HepG2 (cell line): Measurements from ENCODE around the gene IGFBP7. TPM values are rescaled to one million over a fixed set of nuclear protein-coding genes. Genes with fewer than 3 reads are reported as not detected.

Experiments used
- ATAC-seq: fragments of 200-7000 bp; cut with Tn5 transposase; 3 replicates; pipeline ENCODE4 v1.9.1; 2020; ENCODE audit warnings: mild to moderate bottlenecking, moderate library complexity
- BruUV-seq: library from RNA; stranded (reverse); fragments of 400-500 nt; replicated peaks from 2 replicates; lab custom pipeline; 2021; lab: Mats Ljungman, UMichigan
- CTCF ChIA-PET: fragments of 300-600 bp; formaldehyde crosslinking; extraction: SDS; loops from one replicate; lab custom pipeline; 2021; ENCODE audit warnings: low total read pairs, inconsistent platforms, low intra/inter-chr PET ratio; lab: Yijun Ruan, JAX
- POLR2A ChIA-PET: fragments of 350-600 bp; sonication (Branson Sonifier 250); formaldehyde crosslinking; loops from one replicate; lab custom pipeline; 2020; ENCODE audit warnings: antibody characterized with exemption, inconsistent platforms; lab: Yijun Ruan, JAX
- DNase-seq: peaks from one replicate; pipeline ENCODE4 v3.0.0-alpha.2; 2015; ENCODE audit warnings: low spot score
- FAIRE-seq: peaks from 3 replicates; lab custom pipeline; 2011; peaks lifted over from hg19 to GRCh38; lab: Jason Lieb, UNC
- H2AFZ ChIP-seq: one replicate; pipeline ENCODE4 v1.6.1; 2011; ENCODE audit warnings: low read length, inconsistent platforms
- H3K27ac ChIP-seq: fragments of 300-600 bp; 3 replicates; pipeline ENCODE4 v1.8.0; 2011; ENCODE audit warnings: mixed run types, mild to moderate bottlenecking, mixed read lengths, low read length, inconsistent platforms; ENCODE audit not compliant: insufficient read depth; ENCODE audit errors: extremely low read length
- H3K27me3 ChIP-seq, 2 experiments: fragments of 200-600 bp in 1 of 2; 2 replicates in 1 of 2; 3 replicates in 1 of 2; pipeline versions ENCODE4 v1.6.0 to v1.8.0; 2011; ENCODE audit warnings: low read length in 2 of 2, mild to moderate bottlenecking in 2 of 2, moderate library complexity in 2 of 2, inconsistent platforms in 1 of 2; ENCODE audit not compliant: insufficient read depth in 2 of 2, control insufficient read depth in 1 of 2
- H3K36me3 ChIP-seq, 2 experiments: fragments of 200-600 bp in 1 of 2; replicated peaks in 1 of 2; 2 replicates in 1 of 2; 3 replicates in 1 of 2; pipeline versions ENCODE4 v1.5.1 to v1.8.0; 2011; ENCODE audit warnings: low read length in 2 of 2, inconsistent platforms in 1 of 2; ENCODE audit not compliant: insufficient read depth in 2 of 2, control insufficient read depth in 1 of 2
- H3K4me1 ChIP-seq: 2 replicates; pipeline ENCODE4 v1.5.1; 2012; ENCODE audit warnings: low read length, inconsistent platforms; ENCODE audit not compliant: insufficient read depth
- H3K4me2 ChIP-seq: 2 replicates; pipeline ENCODE4 v1.6.0; 2011; ENCODE audit warnings: low read depth, low read length, inconsistent platforms
- H3K4me3 ChIP-seq, 3 experiments: fragments of 200-600 bp in 1 of 3; sonication (generic), shearing (Covaris generic) in 1 of 3; replicated peaks in 1 of 3; 2 replicates each; pipeline ENCODE4 v1.5.1; 2011 to 2016; ENCODE audit warnings: low read length in 3 of 3, inconsistent platforms in 2 of 3, low read depth in 2 of 3, mild to moderate bottlenecking in 2 of 3, control low read depth in 1 of 3, mixed read lengths in 1 of 3; ENCODE audit not compliant: insufficient read depth in 1 of 3
- H3K79me2 ChIP-seq: one replicate; pipeline ENCODE4 v1.6.1; 2011; ENCODE audit warnings: low read length, inconsistent platforms; ENCODE audit not compliant: insufficient read depth
- H3K9ac ChIP-seq: 2 replicates; pipeline ENCODE4 v1.6.0; 2011; ENCODE audit warnings: mild to moderate bottlenecking, low read depth, low read length, inconsistent platforms; ENCODE audit not compliant: insufficient read depth
- H3K9me3 ChIP-seq: 2 replicates; pipeline ENCODE4 v1.5.1; 2012; ENCODE audit warnings: mild to moderate bottlenecking, low read length
- H4K20me1 ChIP-seq: 2 replicates; pipeline ENCODE4 v1.6.0; 2011; ENCODE audit warnings: inconsistent platforms, mild to moderate bottlenecking, low read length, moderate library complexity; ENCODE audit not compliant: insufficient read depth
- ARNTL ChIP-seq: sonication (generic); formaldehyde crosslinking; IDR thresholded peaks from 2 replicates; pipeline ENCODE4 v1.4.0; 2020; ENCODE audit warnings: mild to moderate bottlenecking, missing genetic modification reagents
- BATF2 ChIP-seq: sonication (generic); formaldehyde crosslinking; IDR thresholded peaks from 2 replicates; pipeline ENCODE4 v1.8.0; 2022; ENCODE audit warnings: mild to moderate bottlenecking, missing genetic modification reagents, moderate library complexity
- CENPX ChIP-seq: sonication (generic); formaldehyde crosslinking; IDR thresholded peaks from 2 replicates; pipeline ENCODE4 v1.9.0; 2021; ENCODE audit warnings: mild to moderate bottlenecking, missing genetic modification reagents, moderate library complexity
- ETV6 ChIP-seq: sonication (generic); formaldehyde crosslinking; conservative IDR thresholded peaks from 2 replicates; pipeline ENCODE4 v1.4.0; 2020; ENCODE audit warnings: missing genetic modification reagents
- GATAD1 ChIP-seq: IDR thresholded peaks from 2 replicates; pipeline ENCODE4 v1.6.1; 2016; ENCODE audit warnings: missing genetic modification reagents, missing compliant biosample characterization
- HNRNPUL1 ChIP-seq: fragments of 200-400 bp; formaldehyde crosslinking; IDR thresholded peaks from 2 replicates; pipeline ENCODE4 v1.6.1; 2017; ENCODE audit warnings: low read depth, mild to moderate bottlenecking, low read length, moderate library complexity
- KDM2A ChIP-seq: sonication (generic); formaldehyde crosslinking; IDR thresholded peaks from 2 replicates; pipeline ENCODE4 v1.4.0; 2020; ENCODE audit warnings: low read depth, missing genetic modification reagents, borderline replicate concordance
- MAFG ChIP-seq: sonication (generic); formaldehyde crosslinking; IDR thresholded peaks from 2 replicates; pipeline ENCODE4 v1.5.1; 2020; ENCODE audit warnings: mild to moderate bottlenecking, missing genetic modification reagents
- MBNL3 ChIP-seq: fragments of 250-450 bp; sonication (Bioruptor Pico); conservative IDR thresholded peaks from 2 replicates; pipeline ENCODE4 v1.8.0; 2022; ENCODE audit warnings: mild to moderate bottlenecking, inconsistent platforms
- MED1 ChIP-seq: sonication (generic); formaldehyde crosslinking; IDR thresholded peaks from 2 replicates; pipeline ENCODE4 v1.4.0; 2020; ENCODE audit warnings: missing genetic modification reagents
- NCOR1 ChIP-seq: fragments of 200-600 bp; sonication (generic); IDR thresholded peaks from 2 replicates; pipeline ENCODE4 v1.7.0; 2017; ENCODE audit warnings: antibody characterized with exemption, low read length, borderline replicate concordance
- RXRA ChIP-seq: sonication (generic); formaldehyde crosslinking; IDR thresholded peaks from 2 replicates; pipeline ENCODE4 v1.5.1; 2020; ENCODE audit warnings: missing genetic modification reagents
- SMAD1 ChIP-seq: sonication (generic); formaldehyde crosslinking; IDR thresholded peaks from 2 replicates; pipeline ENCODE4 v1.4.0; 2020; ENCODE audit warnings: missing genetic modification reagents, low read depth, mild to moderate bottlenecking, borderline replicate concordance
- SP140L ChIP-seq: sonication (generic); formaldehyde crosslinking; IDR thresholded peaks from 2 replicates; pipeline ENCODE4 v1.4.0; 2020; ENCODE audit warnings: missing genetic modification reagents, borderline replicate concordance
- TCF7L2 ChIP-seq: IDR thresholded peaks from 2 replicates; pipeline ENCODE4 v1.6.1; 2011; ENCODE audit warnings: mild to moderate bottlenecking, low read depth, low read length, moderate library complexity
- WIZ ChIP-seq: sonication (generic); formaldehyde crosslinking; IDR thresholded peaks from 2 replicates; pipeline ENCODE4 v1.5.1; 2020; ENCODE audit warnings: mild to moderate bottlenecking, missing genetic modification reagents
- ZNF326 ChIP-seq: sonication (generic); formaldehyde crosslinking; IDR thresholded peaks from 2 replicates; pipeline ENCODE4 v1.4.0; 2020; ENCODE audit warnings: missing genetic modification reagents, borderline replicate concordance
- ZNF44 ChIP-seq: sonication (generic); formaldehyde crosslinking; IDR thresholded peaks from 2 replicates; pipeline ENCODE4 v1.5.1; 2020; ENCODE audit warnings: mild to moderate bottlenecking, missing genetic modification reagents
- ZNF550 ChIP-seq: sonication (generic); formaldehyde crosslinking; IDR thresholded peaks from 2 replicates; pipeline ENCODE4 v1.4.0; 2020; ENCODE audit warnings: mild to moderate bottlenecking, missing genetic modification reagents, borderline replicate concordance
- ZNF564 ChIP-seq: sonication (generic); formaldehyde crosslinking; IDR thresholded peaks from 2 replicates; pipeline ENCODE4 v1.8.1; 2023; ENCODE audit warnings: mild to moderate bottlenecking, missing genetic modification reagents
- ZSCAN30 ChIP-seq: sonication (generic); formaldehyde crosslinking; IDR thresholded peaks from 2 replicates; pipeline ENCODE4 v1.5.0; 2020; ENCODE audit warnings: mild to moderate bottlenecking, missing genetic modification reagents
- WGBS: methylation state at CpG from one replicate; pipeline ENCODE4 v1.1.6; 2017; ENCODE audit warnings: low lambda C conversion rate; 5-methylcytosine and 5-hydroxymethylcytosine counted together
- in situ Hi-C: cut with HindIII; loops from 2 replicates; pipeline ENCODE4 v1.10.0; 2017; ENCODE audit warnings: low pct_unique_long_range_greater_than_20kb; ENCODE audit not compliant: extremely low pct_ligation_motif_present
- intact Hi-C: fragments of 100-400 bp; cut with micrococcal nuclease; formaldehyde crosslinking; loops from one replicate; pipeline ENCODE4 v1.10.0; 2022; ENCODE audit not compliant: unreplicated experiment
- polyA plus RNA-seq, 8 experiments: library from polyadenylated mRNA; depleted of rRNA in 3 of 8; stranded (reverse) in 7 of 8; unstranded in 1 of 8; fragments of >200 nt; fragmentation: Illumina TruSeq in 4 of 8; extraction: Trizol in 4 of 8; gene quantifications; 2 replicates each; pipeline versions ENCODE4 v1.2.1 to v1.2.3, GENCODE V29; 2011 to 2016; ENCODE audit warnings: low read depth in 4 of 8, missing spikeins in 1 of 8, mixed read lengths in 1 of 8; ENCODE audit not compliant: insufficient read depth in 1 of 8
- total RNA-seq, 5 experiments: library from RNA; depleted of rRNA; stranded (reverse); fragments of >200 nt; fragmentation: Illumina TruSeq; extraction: Trizol; gene quantifications; 2 replicates each; pipeline ENCODE4 v1.2.3, GENCODE V29; 2016; ENCODE audit warnings: low read depth in 1 of 5

The IGFBP7 gene
- total and polyA plus RNA-seq, 2 of the 13 experiments (the other 11 are each of a cell fraction or from before 2014, with no cell fraction given): 1.1 to 1.3 TPM

DNA sequence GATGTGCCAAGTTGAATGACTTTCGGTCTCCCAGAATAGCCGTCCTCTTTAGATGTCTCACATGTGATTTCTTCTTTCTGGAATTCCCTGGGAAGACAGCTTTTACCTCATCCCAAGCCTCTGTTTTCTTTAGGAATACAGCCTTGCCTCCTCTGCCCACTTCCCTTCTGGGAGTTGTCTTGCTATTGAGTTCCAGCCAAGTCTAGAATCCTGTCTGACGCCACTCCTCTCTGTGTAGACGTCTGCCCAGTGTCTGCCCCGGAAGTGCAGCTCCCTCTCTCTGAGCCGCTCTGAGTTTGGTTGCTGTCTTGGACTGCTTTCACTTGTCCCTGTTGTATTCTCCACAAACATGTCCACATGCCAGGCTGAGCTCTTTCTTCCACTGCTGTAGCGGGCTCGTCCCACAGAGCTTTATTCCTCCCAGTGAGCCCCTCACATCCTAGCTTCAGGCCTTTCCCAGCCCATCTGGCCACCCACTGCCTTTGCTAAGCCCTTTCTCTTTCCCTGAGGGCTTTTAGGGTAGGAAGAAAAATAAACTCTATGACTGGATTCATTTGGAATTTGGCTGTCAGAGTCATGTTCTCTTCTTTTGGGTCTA lies 9.0 kb upstream of the IGFBP7 start:
- no TSS peak for BruUV-seq
- CTCF ChIA-PET: no interaction called here
- Histone ChIP-seq H4K20me1 (no peaks in the 10 kb centered on the region), H3K4me2 (no peak overlapping the region), H3K27ac (no peak overlapping the region), H3K4me3 (no peak overlapping the region), H3K9me3 (no peaks in the 10 kb centered on the region), H3K4me1 (no peaks in the 10 kb centered on the region), H2AFZ (no peak overlapping the region), H3K27me3 (peaks cover 0 to 4% of the 10 kb centered on the region in 2 experiments; a peak in 1 of 5 replicates), H3K9ac (no peak overlapping the region), H3K79me2 (no peaks in the 10 kb centered on the region), H3K36me3 (no peaks in the 10 kb centered on the region)
- TF ChIP-seq ZNF564 (no peak), MAFG (CRISPR knock-in tag) (no peak), HNRNPUL1 (no peak), KDM2A (CRISPR knock-in tag) (no peak), ZSCAN30 (no peak), GATAD1 (CRISPR knock-in tag) (no peak), RXRA (CRISPR knock-in tag) (no peak), NCOR1 (no peak)
- intact Hi-C loops (no loop called here), in situ Hi-C loops (no loop called here)
- FAIRE-seq: no peak
- no peak; the same call in 2 of the 3 replicates for ATAC-seq
- POLR2A ChIA-PET: no interaction called here
- 43% methylated on average over 8 of the region's 8 CpGs for WGBS
- no peak for DNase-seq

- FAIRE-seq (no peak), DNase-seq (no peak), ATAC-seq (no peak)
- intact Hi-C loops (no loop called here), in situ Hi-C loops (no loop called here)
- no peaks in the 10 kb centered on the region for H3K9me3 ChIP-seq
- H4K20me1 ChIP-seq: no peaks in the 10 kb centered on the region
- H2AFZ ChIP-seq: no peak overlapping the region
- H3K27ac ChIP-seq: no peak overlapping the region
- H3K4me1 ChIP-seq: no peaks in the 10 kb centered on the region
- H3K4me2 ChIP-seq: no peak overlapping the region
- ChIA-PET CTCF (no interaction called here), POLR2A (no interaction called here)
- H3K9ac ChIP-seq: no peak overlapping the region
- H3K27me3 ChIP-seq: peaks cover 0 to 4% of the 10 kb centered on the region in 2 experiments; a peak in 1 of 5 replicates
- H3K36me3 ChIP-seq: no peaks in the 10 kb centered on the region
- H3K79me2 ChIP-seq: no peaks in the 10 kb centered on the region
- no TSS peak for BruUV-seq
- H3K4me3 ChIP-seq: no peak overlapping the region
- WGBS: 24% methylated on average over 2 of the region's 2 CpGs
- TF ChIP-seq MED1 (CRISPR knock-in tag) (no peak), ARNTL (CRISPR knock-in tag) (no peak), SMAD1 (CRISPR knock-in tag) (no peak), WIZ (CRISPR knock-in tag) (no peak), ZNF550 (CRISPR knock-in tag) (no peak), MBNL3 (CRISPR knock-in tag) (no peak), SP140L (CRISPR knock-in tag) (no peak), BATF2 (CRISPR knock-in tag) (no peak), CENPX (CRISPR knock-in tag) (no peak), ZNF44 (CRISPR knock-in tag) (no peak), ETV6 (CRISPR knock-in tag) (no peak), ZNF326 (CRISPR knock-in tag) (no peak), TCF7L2 (no peak)
Observed at GRCh38 chr4:57117491-57117890, 7.3 kb upstream of the IGFBP7 start.
